Right renal pelvis (tissue), 4 donors: ENCODE results near the gene SLC6A11. TPM values are rescaled to one million over a fixed set of nuclear protein-coding genes. Genes with fewer than 3 reads are reported as not detected.

Experiments used
- DNase-seq, 4 donors: peaks; one replicate each; pipeline ENCODE4 v3.0.0-alpha.2; 2013; ENCODE audit warnings: low read depth in 4 of 4, low spot score in 3 of 4, missing footprints in 1 of 4
- polyA plus RNA-seq, 4 donors: library from polyadenylated mRNA; unstranded; fragments of 120-200 nt; gene quantifications; one replicate each; pipeline ENCODE4 v1.2.1, GENCODE V29; 2013; ENCODE audit not compliant: insufficient read length in 4 of 4

SLC6A11 gene
- polyA plus RNA-seq, 4 donors = 0.06 to 0.08 TPM; not detected in 2

DNA sequence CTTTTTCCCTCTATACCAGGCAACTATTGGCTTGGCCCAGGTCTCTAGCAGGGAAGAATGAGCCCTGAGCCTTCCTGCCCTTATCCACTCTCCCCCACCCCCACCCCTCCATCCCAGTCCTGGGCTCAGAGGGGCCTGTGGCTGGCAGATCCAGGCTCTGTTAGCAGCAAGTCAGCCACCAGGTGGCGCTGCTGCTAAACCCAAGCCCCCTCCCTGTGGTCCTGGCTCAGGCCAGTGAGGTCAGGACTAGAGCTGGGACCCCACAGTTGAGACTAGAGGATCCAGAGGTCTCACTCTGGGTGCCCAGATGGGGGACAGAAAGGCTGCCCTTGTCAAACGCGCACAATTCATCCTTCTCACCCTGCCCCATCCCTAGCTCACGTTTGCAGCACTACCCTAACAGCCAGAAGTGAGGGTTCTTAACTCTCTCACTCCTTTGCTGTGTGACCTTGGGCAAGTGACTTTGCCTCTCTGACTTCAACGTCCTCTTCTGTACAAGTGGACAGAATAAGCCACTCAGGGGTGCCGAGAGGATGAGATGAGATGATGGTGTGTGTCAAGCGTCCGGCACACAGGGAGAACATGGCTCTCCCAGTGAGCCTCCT, 129.8 kb downstream of the SLC6A11 start:
- DNase-seq = peak in 3 of 4 donors; percentile 30 to 51 (median 31)

DNA sequence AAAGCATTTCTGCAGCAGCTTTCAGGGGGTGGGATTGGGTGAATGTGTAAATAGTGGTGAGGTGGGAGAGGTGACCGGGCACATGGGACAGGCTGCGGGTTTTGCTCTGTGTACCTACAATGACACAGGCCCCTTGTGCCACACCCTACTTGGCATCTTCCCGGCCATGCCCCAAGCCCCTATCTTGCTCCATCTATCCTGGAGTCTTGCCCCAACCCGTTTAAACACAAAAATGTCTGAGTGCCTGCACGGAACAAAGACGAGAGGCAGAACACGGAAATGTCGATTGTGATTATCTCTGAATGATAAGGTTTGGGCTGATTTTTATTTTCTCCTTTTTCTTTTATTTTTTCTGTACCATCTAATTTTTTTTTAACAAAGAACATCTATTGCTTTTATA, 130.5 kb downstream of the SLC6A11 start:
- no peak for DNase-seq

DNA sequence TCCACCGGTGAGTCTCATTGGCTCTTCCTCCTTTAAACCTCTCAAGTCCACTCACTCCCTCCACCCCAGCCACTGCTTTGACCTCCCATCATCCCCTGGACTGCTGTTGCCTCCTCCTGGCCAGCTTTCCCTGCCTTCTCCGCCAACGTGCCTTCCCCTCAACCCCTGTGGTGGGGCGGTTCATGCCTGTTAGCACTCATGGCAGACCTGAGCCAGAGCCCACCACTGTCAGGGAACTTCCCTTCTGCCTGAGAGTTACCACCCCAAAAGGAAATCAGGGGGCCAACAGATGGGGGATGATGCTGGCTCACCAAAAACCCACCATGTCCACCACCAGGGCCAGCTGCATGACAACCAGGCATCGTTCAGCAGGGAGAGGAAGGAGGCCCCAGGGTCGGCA, 132.3 kb downstream of the SLC6A11 start:
- no peak for DNase-seq

DNA sequence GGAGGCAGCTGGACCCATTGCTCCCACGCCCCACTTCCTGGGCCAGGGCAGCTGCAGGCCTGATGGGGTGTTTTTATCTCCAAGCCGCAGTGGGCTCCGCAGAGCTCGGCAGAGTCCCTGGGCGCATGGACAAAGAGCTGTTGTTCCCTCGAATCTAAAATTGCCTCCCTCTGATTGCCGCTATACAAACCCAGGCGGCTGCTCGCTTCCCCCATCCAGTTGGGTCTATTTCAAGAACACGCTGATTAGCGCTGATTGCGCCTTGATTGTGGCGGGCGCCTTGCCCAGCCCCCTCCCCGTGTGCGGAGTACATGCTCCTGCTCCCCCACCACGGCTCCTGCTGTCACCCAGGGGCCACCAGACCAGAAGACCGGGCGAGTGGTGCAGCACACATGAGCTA, 133.2 kb downstream of the SLC6A11 start:
- no peak for DNase-seq

DNA sequence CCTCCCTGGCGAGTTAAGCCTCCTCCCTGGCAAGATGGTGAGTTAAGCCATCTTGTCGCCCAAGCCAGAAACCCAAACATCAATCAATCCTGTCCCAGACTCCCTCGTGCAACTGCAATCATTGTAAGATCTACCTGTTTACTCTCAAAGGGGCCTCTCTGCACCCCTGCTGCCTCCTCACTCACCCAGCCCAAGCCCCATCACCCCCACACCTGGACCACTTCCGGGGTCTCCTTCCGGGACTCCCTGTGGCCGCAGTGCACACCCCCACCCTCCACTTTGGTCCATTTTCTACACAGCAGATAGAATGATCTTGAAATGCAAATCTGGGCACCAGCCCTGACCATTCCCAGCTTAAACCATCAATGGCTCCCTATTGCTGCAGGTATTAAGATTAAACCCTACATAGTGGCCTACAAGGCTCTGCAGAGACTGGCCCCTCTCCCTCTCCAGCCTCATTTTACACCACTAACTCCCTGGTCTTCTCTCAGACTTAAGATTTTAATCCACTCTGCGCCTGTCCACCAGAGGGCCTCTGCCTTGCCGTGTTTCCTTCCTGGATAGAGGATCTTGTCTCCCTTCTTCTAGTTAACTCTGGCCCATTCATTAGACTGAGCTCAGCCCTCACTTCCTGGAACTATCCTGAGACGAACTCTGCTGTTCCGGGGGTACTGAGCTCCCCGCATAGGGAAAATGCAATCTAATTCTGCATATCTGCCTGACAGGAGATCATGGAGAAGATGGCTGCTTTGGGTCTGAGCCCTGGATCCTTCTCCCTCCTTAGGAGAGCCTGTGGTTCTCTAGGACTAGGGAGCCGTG, 134.7 kb downstream of the SLC6A11 start:
- DNase-seq = peak in 1 of 4 donors; percentile 12

DNA sequence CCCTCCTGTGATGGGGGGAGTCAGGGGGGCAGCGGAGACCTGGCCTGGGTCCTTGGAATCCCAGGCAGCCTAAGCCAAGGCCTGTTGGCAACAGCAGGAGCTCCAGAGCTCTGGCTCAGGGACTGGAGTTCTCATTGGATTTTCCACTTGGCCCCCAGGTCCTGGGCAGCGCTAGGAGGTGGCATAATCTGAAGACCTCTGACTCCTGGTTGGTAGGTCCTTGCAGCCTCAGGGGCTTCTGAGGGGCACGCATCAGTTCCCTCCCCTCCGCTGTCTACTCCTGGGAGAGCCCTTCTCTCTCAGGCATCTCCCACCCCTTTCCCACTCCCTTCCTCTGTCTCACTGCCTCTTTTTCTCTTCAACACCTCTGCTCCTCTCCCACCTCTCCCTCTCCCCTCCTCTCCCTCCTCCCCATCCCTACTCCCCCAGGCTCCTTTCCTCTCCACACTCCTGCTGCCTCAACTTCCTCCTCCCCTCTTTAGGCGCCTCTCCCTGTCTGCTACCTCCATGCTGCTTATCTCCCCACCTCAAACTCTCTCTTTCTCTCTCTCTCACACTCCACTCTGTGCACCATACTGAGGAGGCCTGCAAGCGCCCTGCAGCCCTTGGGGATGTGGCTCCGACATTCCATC, 135.4 kb downstream of the SLC6A11 start:
- no peak for DNase-seq

DNA sequence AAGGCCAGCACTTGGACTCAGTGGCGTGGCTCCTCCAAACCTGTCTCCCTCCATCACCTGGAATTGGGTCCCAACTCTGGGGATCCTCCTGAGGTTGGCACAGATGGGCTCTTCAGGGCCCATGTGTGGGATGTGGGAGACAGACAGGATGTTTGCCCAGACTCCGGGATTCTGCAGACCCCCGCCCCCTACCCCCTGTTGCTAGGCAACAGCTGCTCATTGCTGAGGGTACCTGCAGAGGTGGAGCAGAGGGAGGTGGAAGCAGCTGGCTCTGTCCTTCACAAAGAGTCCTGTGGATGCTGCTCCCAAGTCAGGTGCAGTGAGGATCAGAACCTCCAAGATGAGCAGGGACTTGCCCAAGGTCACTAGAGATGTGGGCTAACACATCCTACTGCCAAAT, 136.5 kb downstream of the SLC6A11 start:
- DNase-seq = no peak

DNA sequence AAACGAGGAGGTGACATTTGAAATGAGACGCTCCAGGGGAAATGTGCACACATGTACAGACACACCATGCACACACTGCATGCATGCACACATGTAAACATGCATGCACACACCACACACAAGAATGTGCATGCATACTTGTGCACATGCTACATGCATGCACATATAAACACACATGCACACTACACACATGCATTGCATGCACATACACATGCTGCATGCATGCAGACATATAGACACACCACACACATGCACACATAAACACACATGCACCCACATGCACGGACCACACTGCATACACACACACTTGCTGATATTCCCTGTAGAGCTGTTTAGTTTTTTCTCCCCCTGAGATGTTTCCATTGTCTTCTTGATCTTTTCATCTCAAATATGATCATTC, 138.7 kb downstream of the SLC6A11 start:
- DNase-seq = no peak

DNA sequence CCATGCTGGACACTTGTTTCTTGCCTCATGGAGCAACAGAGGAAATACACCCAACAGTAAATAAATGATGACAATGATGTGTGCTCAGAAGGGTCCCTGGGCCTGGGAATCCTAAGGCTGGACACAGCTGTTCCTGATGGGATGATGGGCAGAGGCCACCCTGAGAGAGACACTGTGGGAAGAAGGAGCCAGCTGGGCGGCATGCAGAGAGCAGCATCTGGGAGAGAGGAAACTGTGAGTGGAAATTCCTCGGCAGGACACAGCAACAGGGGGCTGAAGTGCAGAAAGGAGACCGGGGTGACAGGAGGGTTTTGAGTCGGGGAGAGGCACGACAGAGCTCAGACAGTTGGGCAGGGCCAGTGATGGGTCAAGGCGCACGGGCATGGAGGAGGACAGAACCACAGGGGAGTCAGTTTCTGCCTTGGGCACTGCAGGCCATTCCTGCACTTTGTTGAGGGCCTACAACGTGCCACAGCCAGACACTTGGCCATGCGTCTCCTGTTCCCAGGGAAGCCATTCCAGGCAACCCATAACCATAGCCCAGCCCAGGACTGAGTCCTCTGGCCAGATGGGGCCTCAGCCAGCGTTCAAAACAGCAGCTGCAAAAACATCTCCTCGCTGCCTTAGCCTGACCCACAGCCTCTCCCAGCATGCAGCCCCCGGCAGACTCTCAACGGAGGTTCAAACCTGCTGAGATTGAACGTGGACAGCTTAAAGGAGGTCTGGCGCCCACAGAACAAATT, 139.9 kb downstream of the SLC6A11 start:
- DNase-seq = no peak

DNA sequence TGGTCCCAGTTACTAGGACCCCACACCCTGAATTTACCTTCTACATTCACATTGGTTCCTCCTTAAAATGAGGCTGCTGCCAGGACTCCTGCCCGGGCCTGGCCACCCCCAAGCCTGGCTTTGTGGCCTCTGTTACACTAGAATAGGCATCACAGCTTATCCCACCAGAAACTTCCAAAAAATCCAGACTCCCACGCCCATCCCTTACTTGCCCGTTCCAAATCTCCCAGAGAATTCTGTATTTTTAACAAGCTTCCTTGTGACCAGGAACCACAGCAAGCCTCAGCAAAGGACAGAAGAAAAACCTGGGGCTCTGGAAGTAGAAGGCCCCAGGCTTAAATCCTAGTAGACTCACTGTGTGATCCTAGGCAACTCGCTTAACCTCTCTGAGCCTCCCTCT, 140.5 kb downstream of the SLC6A11 start:
- DNase-seq = no peak

DNA sequence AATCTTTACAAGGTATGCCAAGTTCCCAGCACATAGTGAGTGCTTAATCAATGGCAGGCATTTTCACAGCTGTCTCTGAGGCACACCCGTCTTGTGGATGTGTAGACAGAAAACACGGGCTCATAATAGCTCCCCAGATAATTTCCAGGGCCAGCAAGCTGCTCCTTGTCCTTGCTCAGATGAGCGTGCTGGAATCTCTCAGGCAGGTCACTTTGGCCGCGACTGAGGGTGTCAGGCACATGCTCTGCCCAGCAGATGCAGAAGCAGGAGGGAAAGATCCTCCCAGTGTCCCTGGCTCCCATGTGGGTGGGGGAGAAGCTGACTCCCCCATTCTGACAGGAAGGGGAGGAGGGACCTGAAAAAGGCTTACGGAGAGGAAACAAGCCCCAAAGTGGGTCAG, 141.0 kb downstream of the SLC6A11 start:
- DNase-seq = no peak

DNA sequence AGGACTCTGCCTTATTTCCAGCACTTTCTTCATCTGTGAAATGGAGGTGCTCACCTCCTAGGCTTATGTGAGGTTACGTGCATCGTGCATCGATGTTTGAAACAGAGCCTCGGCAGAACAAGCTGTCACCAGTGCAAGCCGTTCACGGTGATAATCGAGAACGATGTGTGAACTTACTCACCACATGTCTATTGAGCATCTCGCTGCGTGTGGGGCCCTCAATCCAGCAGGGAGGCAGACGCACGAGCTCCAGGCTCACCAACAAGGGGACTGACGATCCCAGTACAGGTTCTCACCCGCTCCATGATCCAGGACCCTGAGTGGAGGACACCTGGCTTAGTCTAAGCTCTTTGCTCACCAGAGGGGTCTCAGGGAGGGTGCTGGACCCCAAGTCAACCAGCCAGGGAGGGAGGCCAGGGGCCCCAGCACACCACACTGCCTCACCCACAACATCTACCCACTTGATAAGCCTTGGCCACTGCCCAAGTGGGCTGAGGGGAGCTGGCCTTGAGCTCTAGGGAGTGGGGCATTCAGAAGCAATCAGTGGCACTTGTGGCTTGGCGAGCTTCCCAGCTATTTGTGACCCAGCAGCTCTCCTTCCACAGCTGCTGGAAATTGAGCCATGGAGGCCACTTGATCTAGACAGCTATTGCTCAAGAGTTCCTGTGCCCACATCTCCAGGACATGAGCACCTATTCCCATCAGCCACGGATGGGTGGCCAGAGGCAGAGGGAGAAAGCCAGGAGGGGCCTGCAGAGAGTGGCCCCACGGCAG, 142.1 kb downstream of the SLC6A11 start:
- no peak for DNase-seq

DNA sequence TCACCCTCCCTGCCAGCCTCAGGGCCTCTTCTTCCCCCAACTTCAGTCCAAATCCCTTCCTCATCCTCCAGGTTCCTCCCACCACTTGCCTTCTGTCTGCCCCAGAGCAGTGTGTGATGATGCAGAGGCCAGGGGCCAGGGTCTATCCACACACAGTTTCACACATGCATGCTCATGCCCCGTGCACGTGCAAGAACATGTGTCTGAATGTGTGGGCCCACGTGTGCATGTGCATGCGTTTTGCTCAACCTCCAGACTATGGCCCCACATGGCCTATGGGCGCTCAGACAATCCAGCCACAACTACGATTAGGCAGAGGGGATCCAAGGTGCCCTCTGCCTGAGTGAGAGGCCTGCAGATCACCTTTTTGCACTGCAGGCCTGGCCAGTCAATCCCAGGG, 144.2 kb downstream of the SLC6A11 start:
- no peak for DNase-seq

DNA sequence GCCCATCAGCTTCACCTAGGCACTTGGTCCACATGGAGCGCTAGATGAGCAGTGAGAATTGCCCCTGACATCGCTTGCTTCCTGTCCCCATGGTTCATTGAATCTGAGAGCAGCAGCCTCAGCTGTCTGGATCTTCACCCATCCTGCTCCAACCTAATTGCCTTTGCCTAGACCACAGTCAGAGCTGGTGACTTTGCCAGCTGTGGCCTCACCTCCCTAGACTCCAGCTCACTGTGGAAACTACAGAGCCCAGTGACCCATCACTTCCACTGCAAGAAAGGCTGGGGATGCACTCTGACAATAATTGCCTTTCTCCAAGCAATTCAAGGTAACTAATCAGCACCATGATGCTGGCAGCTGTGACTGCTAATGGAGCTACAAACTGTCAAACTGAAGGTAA, 145.9 kb downstream of the SLC6A11 start:
- DNase-seq = no peak

DNA sequence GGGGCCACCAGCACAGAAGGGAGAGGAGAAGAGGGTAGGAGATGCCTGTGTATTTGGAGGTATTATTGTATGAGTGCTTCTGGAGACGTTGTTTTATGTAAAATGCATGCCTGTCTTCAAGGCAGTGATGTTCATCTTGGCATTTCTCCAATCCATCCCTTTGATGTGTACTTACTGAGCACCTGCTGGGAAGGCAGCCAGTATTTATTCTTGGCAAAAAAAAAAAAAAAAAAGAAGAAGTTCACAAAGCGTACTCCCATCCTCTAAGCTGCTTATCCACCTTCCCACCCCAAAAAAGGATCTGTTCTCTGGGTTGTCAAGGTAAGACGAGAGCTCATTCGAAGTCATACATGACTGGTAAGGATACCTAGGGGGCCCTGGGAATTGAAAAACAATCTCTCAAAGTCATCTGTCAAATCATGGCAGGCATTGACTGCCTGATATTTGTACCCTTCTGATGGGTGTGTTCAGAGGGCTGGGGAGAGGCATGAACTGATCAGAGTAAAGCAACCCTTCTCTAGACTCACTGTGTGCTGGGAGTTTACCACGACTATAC, 146.5 kb downstream of the SLC6A11 start:
- DNase-seq = no peak

DNA sequence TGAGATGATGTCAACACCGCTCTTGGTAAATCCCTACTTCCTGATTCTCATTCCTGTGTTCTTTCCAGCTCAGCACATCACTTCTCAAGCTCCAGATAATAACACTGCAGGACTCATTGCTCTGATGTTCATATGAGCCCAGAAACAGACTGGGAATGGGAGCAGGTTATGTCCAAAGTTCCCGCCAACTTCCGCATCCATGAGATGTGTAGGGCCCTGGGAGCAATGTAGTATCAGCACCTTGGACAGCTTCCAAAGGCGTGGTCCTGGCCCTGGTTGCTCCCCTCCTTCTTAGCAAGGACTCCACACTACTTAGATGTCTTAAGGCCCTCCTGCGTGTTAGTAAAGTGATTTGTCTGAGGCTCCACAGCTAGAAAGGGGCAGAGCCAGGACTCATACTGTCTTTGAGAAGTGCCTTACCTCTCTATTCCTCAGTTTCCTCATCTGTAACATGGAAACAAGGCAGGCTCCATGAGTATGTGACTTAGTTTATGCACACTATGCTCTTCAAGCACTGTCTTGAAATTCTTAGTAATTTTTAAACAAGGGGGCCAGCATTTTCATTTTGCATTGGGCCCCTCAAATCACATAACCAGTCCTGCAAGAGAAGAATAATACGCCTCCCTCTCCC, 148.6 kb downstream of the SLC6A11 start:
- peak in 3 of 4 donors; percentile 35 to 45 (median 36) for DNase-seq

DNA sequence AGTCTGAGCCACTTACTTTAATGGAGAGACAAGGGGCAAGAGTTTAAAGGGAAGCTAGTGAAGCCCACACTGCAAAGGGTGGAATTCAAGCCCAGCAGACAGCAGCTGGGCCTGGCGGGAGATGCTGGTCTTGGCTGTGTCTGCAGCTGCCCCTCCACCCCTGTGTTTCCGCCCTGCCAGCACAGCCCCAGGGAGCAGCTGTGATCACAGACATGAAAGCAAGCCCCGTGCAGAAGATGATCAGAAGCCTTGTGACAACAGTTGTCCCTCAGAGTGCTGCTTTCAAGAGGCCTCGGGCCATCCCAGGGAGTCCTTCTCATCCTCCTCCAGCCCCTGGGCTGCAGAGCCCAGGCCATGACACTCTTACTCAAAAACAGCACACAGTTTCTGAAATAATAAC, 152.4 kb downstream of the SLC6A11 start:
- no peak for DNase-seq

DNA sequence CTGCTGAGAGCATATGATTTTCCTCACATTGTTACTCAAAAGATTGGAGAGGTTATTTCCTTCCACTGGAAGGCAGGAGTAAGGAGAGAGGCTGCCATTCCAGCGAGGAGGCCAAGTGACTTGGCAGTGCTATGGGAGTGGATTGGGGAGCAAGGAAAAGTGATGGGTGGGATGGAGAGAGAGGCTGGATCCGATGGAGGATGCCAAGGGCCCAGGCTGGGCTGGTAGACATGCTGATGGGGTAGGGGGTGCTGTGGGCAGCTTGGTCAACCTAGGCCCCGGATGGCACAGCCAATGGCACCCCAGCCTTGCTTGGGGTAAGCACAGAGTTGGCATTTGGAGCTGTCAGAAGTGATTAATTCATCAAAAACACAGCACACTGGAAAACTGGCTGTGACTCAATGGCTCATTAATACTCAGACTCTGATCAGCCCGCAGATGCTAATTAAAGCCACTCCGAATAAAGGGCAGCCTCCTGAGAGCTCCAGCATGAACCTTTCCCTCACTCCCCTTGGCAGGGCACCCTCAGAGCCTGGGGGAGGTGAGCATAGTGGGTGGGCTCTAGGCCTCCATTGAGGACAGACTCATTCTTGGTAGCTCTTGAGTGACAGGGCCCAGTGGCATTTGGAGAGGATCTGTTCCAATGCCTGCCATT, 154.4 kb downstream of the SLC6A11 start:
- DNase-seq = no peak
